ENCODE results near the gene ZNF778. TPM values are rescaled to one million over a fixed set of nuclear protein-coding genes. Genes with fewer than 3 reads are reported as not detected.
A peak's percentile ranks its signal among the peaks of the same experiment; 100 is the strongest.

ZNF778 gene
- total and polyA plus RNA-seq, 2 of the 13 experiments (the other 11 are each of a cell fraction or from before 2014, with no cell fraction given) = 3.8 to 7.2 TPM

- 0 out of 2 replicates have a peak, but pooled peaks have one; percentile 33 for TF ChIP-seq ZNF337 (CRISPR knock-in tag; IDR thresholded peaks at IDR 0.05; ENCODE audit: borderline replicate concordance, low read depth)
- TF ChIP-seq ZNF552 (CRISPR knock-in tag; IDR thresholded peaks at IDR 0.05; ENCODE audit: borderline replicate concordance) = no peak
- no peak for TF ChIP-seq GPBP1L1 (CRISPR knock-in tag; IDR thresholded peaks at IDR 0.05)
- peak; percentile 50; the same call in 1 of the 2 replicates for TF ChIP-seq ZNF263 (CRISPR knock-in tag; IDR thresholded peaks at IDR 0.05)
- TF ChIP-seq KLF11 (CRISPR knock-in tag; IDR thresholded peaks at IDR 0.05) = no peak
- TF ChIP-seq ZNF792 (CRISPR knock-in tag; IDR thresholded peaks at IDR 0.05) = no peak
- TF ChIP-seq ZNF335 (CRISPR knock-in tag; IDR thresholded peaks at IDR 0.05) = no peak
- peak; percentile 56 for TF ChIP-seq HNF4A (CRISPR knock-in tag; IDR thresholded peaks at IDR 0.05)
- no peak for TF ChIP-seq FOXC1 (CRISPR knock-in tag; IDR thresholded peaks at IDR 0.05; ENCODE audit: borderline replicate concordance)
- no peak for TF ChIP-seq TRIM22 (IDR thresholded peaks at IDR 0.05)
- TF ChIP-seq STAT6 (CRISPR knock-in tag; IDR thresholded peaks at IDR 0.05; ENCODE audit: borderline replicate concordance) = no peak
- TF ChIP-seq KDM3A (CRISPR knock-in tag; IDR thresholded peaks at IDR 0.05; ENCODE audit: low read depth) = no peak
- TF ChIP-seq ZBTB43 (CRISPR knock-in tag; conservative IDR thresholded peaks at IDR 0.05) = 0 out of 2 replicates have a peak, but pooled peaks have one; percentile 44
- peak; percentile 89; the same call in 1 of the 2 replicates for TF ChIP-seq NRL (CRISPR knock-in tag; IDR thresholded peaks at IDR 0.05; ENCODE audit: borderline replicate concordance)
- peak; percentile 4; the same call in 1 of the 2 replicates for TF ChIP-seq ZKSCAN1 (IDR thresholded peaks at IDR 0.05; ENCODE audit: low read length)
- TF ChIP-seq ZNF746 (CRISPR knock-in tag; IDR thresholded peaks at IDR 0.05) = 0 out of 2 replicates have a peak, but pooled peaks have one; percentile 11
- no peak for TF ChIP-seq ZNF30 (CRISPR knock-in tag; IDR thresholded peaks at IDR 0.05)
- no peak for TF ChIP-seq ZNF737 (CRISPR knock-in tag; IDR thresholded peaks at IDR 0.05; ENCODE audit: borderline replicate concordance)
- no peak for TF ChIP-seq CENPT (CRISPR knock-in tag; IDR thresholded peaks at IDR 0.05; ENCODE audit: low read depth)
- 0 out of 2 replicates have a peak, but pooled peaks have one; percentile 24 for TF ChIP-seq HDAC1 (CRISPR knock-in tag; IDR thresholded peaks at IDR 0.05)
- TF ChIP-seq ZFYVE20 (CRISPR knock-in tag; IDR thresholded peaks at IDR 0.05; ENCODE audit: borderline replicate concordance, low read depth) = 0 out of 2 replicates have a peak, but pooled peaks have one; percentile 18
- TF ChIP-seq ATF1 (CRISPR knock-in tag; IDR thresholded peaks at IDR 0.05) = no peak
- TF ChIP-seq RXRA (CRISPR knock-in tag; IDR thresholded peaks at IDR 0.05) = 0 out of 2 replicates have a peak, but pooled peaks have one; percentile 34
- TF ChIP-seq DRAP1 (CRISPR knock-in tag; IDR thresholded peaks at IDR 0.05) = no peak
Measured at GRCh38 chr16:89190150-89190958, 27.1 kb upstream of the ZNF778 start (continued).

All from HepG2 (cell line).